ENCODE results near the gene ZSCAN21.

DNA sequence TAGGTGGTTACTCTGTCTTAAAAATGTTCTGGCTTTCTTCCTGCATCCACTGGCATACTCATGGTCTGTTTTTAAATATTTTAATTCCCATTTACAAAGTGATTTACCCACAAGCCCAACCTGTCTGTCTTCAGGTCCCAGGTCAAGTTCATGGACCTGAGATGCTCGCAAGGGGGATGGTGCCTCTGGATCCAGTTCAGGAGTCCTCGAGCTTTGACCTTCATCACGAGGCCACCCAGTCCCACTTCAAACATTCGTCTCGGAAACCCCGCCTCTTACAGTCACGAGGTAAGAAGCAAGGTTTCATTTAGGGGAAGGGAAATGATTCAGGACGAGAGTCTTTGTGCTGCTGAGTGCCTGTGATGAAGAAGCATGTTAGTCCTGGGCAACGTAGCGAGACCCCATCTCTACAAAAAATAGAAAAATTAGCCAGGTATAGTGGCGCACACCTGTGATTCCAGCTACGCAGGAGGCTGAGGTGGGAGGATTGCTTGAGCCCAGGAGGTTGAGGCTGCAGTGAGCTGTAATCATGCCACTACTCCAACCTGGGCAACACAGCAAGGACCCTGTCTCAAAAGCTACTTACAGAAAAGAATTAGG lies 25.5 kb upstream of the ZSCAN21 start:
- no peak for TF ChIP-seq POLR2A (IDR thresholded peaks at IDR 0.05; ENCODE audit: extremely low read depth, insufficient read length)
- TF ChIP-seq, protein P1, sequence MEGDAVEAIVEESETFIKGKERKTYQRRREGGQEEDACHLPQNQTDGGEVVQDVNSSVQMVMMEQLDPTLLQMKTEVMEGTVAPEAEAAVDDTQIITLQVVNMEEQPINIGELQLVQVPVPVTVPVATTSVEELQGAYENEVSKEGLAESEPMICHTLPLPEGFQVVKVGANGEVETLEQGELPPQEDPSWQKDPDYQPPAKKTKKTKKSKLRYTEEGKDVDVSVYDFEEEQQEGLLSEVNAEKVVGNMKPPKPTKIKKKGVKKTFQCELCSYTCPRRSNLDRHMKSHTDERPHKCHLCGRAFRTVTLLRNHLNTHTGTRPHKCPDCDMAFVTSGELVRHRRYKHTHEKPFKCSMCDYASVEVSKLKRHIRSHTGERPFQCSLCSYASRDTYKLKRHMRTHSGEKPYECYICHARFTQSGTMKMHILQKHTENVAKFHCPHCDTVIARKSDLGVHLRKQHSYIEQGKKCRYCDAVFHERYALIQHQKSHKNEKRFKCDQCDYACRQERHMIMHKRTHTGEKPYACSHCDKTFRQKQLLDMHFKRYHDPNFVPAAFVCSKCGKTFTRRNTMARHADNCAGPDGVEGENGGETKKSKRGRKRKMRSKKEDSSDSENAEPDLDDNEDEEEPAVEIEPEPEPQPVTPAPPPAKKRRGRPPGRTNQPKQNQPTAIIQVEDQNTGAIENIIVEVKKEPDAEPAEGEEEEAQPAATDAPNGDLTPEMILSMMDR (IDR thresholded peaks at IDR 0.05; ENCODE audit: low read depth, low read length): no peak
- TF ChIP-seq, protein P2, sequence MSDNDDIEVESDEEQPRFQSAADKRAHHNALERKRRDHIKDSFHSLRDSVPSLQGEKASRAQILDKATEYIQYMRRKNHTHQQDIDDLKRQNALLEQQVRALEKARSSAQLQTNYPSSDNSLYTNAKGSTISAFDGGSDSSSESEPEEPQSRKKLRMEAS (IDR thresholded peaks at IDR 0.05; ENCODE audit: low read depth, low read length): no peak

All from NB4 (cell line).